ENCODE data around the gene STT3B.

Gene STT3B

GRCh38 chr3:31613654-31614053 lies 80.9 kb downstream of the STT3B start:
- Histone ChIP-seq H3K36me3 (peaks cover 0 to 5% (median 0%) of the 10 kb centered on the region in 3 donors), H3K4me1 (peaks cover 0 to 13% (median 2%) of the 10 kb centered on the region in 4 donors), H3K27me3 (no peaks in the 10 kb centered on the region), H3K27ac (no peak overlapping the region), H3K4me3 (no peak overlapping the region), H3K9me3 (no peaks in the 10 kb centered on the region)
- intact Hi-C loops (cut with DNase I; ENCODE audit: low total_unique reads): no loop called here
- TF ChIP-seq CTCF (IDR thresholded peaks at IDR 0.05): no peak
- DNase-seq: no peak

- Histone ChIP-seq H3K4me1 (peaks cover 0 to 13% (median 2%) of the 10 kb centered on the region in 4 donors), H3K9me3 (no peaks in the 10 kb centered on the region), H3K27me3 (no peaks in the 10 kb centered on the region), H3K36me3 (peaks cover 0 to 11% (median 5%) of the 10 kb centered on the region in 3 donors), H3K27ac (no peak overlapping the region), H3K4me3 (no peak overlapping the region)
- no peak for DNase-seq
- TF ChIP-seq CTCF (IDR thresholded peaks at IDR 0.05): no peak
- intact Hi-C loops (cut with DNase I; ENCODE audit: low total_unique reads): no loop called here
Measured at GRCh38 chr3:31614162-31614921, 81.6 kb downstream of the STT3B start.

- Histone ChIP-seq H3K27me3 (no peaks in the 10 kb centered on the region), H3K4me3 (no peak overlapping the region), H3K4me1 (peaks cover 0 to 13% (median 2%) of the 10 kb centered on the region in 4 donors), H3K36me3 (peaks cover 0 to 20% (median 11%) of the 10 kb centered on the region in 3 donors), H3K9me3 (no peaks in the 10 kb centered on the region), H3K27ac (no peak overlapping the region)
- no peak for TF ChIP-seq CTCF (IDR thresholded peaks at IDR 0.05)
- no peak for DNase-seq
- intact Hi-C loops (cut with DNase I; ENCODE audit: low total_unique reads): no loop called here
Measured at GRCh38 chr3:31615071-31615875, 82.5 kb downstream of the STT3B start.

GRCh38 chr3:31616711-31617110 lies 84.0 kb downstream of the STT3B start:
- intact Hi-C loops (cut with DNase I; ENCODE audit: low total_unique reads): no loop called here
- H3K4me3 ChIP-seq: no peak overlapping the region

DNA sequence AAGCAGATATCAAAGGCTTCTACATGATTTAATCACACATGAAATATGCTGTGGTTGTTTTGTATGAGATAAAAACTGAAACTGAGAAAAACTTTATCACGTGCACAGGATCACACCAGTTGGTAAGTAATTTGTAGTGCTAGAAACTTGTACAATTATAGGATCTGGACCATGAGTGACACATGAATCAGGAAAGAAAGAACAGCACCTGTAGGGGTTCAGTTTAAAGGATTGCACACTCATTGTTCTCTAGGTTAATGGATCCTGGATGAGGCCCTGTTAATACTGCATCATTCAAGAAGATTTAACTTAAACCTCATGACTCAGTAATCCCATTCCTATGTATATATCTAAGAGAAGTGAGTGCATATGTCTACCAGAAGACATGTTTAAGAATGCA lies 87.9 kb downstream of the STT3B start:
- Histone ChIP-seq H3K9me3 (no peaks in the 10 kb centered on the region), H3K4me3 (no peak overlapping the region), H3K27me3 (no peaks in the 10 kb centered on the region), H3K27ac (no peak overlapping the region), H3K36me3 (peaks cover 18 to 34% (median 27%) of the 10 kb centered on the region in 3 donors), H3K4me1 (no peaks in the 10 kb centered on the region)
- intact Hi-C loops (cut with DNase I; ENCODE audit: low total_unique reads): no loop called here
- no peak for DNase-seq
- no peak for TF ChIP-seq CTCF (IDR thresholded peaks at IDR 0.05)

More at GRCh38 chr3:31616711-31617110, 84.0 kb downstream of the STT3B start:
- no peak for DNase-seq
- Histone ChIP-seq H3K27ac (no peak overlapping the region), H3K36me3 (peaks cover 4 to 27% (median 11%) of the 10 kb centered on the region in 3 donors), H3K4me1 (peaks cover 0 to 13% (median 2%) of the 10 kb centered on the region in 4 donors), H3K27me3 (no peaks in the 10 kb centered on the region), H3K9me3 (no peaks in the 10 kb centered on the region)
- no peak for TF ChIP-seq CTCF (IDR thresholded peaks at IDR 0.05)
